Measurements from ENCODE around the gene ARL8A. TPM values are rescaled to one million over a fixed set of nuclear protein-coding genes. Genes with fewer than 3 reads are reported as not detected.

ARL8A gene
- total RNA-seq, 4 donors from 2014 or later: 36.5 to 68.4 (median 41.3) TPM

DNA sequence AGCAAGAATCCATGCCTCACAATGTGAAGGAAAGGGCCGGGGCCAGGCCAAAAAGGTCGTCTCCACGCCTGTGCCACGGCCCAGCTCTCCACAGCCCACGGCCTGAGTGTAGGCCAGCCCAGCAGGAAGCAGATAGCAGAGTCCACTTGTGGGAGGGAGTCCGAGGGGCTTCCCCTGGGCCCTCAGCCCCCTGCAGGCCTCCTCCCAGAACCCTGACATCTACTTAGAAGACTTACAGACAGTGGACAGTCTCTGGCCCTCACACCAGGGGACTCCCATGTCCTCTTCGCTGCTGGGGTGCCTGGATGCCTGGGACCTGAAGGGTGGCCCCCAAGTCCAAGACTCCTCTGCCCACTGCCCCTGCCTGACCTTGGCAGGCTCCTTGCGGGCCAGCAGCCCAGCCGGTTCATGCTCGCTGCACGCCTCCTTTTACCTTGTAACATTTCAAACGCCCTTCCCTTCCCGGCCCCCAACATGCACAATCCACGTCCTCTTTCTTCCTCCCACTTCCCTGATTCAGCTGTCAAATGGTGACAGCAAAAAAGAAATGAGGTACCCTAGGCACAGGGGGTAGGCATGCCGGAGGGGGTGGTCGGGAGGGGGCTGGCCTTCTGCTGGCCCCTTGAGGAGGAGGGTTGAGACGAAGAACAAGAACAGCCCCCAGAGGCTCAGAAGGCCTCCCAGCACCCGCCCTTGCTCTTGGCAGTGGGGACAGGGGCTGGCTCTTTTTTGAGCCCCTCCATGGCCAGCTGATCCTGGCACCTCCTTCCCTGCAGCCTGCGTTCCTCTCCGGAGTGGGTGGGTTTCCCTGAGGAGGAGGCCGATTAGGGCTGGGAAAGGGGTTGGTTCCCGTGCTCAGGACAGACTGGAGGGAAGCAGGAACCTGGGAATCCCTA is 16.9 kb upstream of the ARL8A start:
- intact Hi-C loops (cut with DNase I; ENCODE audit: low total_unique reads): no loop called here
- WGBS, 2 donors: 70 to 84% methylated on average over 21 of the region's 22 CpGs
- TF ChIP-seq, protein P1, sequence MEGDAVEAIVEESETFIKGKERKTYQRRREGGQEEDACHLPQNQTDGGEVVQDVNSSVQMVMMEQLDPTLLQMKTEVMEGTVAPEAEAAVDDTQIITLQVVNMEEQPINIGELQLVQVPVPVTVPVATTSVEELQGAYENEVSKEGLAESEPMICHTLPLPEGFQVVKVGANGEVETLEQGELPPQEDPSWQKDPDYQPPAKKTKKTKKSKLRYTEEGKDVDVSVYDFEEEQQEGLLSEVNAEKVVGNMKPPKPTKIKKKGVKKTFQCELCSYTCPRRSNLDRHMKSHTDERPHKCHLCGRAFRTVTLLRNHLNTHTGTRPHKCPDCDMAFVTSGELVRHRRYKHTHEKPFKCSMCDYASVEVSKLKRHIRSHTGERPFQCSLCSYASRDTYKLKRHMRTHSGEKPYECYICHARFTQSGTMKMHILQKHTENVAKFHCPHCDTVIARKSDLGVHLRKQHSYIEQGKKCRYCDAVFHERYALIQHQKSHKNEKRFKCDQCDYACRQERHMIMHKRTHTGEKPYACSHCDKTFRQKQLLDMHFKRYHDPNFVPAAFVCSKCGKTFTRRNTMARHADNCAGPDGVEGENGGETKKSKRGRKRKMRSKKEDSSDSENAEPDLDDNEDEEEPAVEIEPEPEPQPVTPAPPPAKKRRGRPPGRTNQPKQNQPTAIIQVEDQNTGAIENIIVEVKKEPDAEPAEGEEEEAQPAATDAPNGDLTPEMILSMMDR (IDR thresholded peaks at IDR 0.05): no peak
- no peak for TF ChIP-seq POLR2A (IDR thresholded peaks at IDR 0.05)
- DNase-seq (ENCODE audit: low spot score in 2 of 2): no peak
- no peak overlapping the region for H3K4me3 ChIP-seq (ENCODE audit: low read depth, poor library complexity, severe bottlenecking)

DNA sequence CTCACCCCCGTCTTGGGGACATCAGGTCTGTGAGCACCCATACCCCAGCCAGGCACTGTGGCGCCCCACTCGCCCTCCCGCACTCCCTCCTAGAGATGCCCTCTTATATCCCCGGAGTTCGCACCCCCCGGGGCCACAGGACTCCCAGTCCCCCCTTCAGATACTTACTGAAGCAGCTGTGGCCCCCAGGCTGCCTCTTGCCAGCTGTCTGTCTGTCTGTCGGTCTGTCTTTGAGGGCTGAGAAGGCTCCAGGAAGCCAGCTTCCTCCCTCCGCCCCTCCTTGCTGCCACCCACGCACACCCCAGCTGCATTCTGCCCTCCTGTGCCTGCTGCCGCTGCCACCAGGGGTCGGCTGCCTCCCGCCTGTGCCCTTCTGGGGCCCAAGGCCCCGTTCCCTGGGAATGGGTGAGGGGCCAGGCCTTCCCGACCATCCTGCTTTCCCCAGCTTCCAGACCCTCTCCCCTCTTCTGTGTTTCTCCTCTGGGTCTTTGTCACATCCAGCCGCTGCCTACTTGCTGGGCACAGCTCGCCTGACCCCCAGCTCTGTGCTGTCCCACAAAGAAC is 15.9 kb upstream of the ARL8A start, which contains the start of gene PTPN7:
TSS of gene PTPN7 (minus strand) at position 226 of the 564 bp plus-strand sequence. CDS start 1,200 bp downstream, outside the sequence.
- TF ChIP-seq, protein P1 (IDR thresholded peaks at IDR 0.05): no peak
- TF ChIP-seq POLR2A (IDR thresholded peaks at IDR 0.05): no peak
- no peak for DNase-seq (ENCODE audit: low spot score in 2 of 2)
- H3K4me3 ChIP-seq (ENCODE audit: low read depth, poor library complexity, severe bottlenecking): no peak within 1 kb of the TSS
- 75 to 79% methylated on average over 17 of the region's 17 CpGs for WGBS, 2 donors
- intact Hi-C loops (cut with DNase I; ENCODE audit: low total_unique reads): no loop called here

DNA sequence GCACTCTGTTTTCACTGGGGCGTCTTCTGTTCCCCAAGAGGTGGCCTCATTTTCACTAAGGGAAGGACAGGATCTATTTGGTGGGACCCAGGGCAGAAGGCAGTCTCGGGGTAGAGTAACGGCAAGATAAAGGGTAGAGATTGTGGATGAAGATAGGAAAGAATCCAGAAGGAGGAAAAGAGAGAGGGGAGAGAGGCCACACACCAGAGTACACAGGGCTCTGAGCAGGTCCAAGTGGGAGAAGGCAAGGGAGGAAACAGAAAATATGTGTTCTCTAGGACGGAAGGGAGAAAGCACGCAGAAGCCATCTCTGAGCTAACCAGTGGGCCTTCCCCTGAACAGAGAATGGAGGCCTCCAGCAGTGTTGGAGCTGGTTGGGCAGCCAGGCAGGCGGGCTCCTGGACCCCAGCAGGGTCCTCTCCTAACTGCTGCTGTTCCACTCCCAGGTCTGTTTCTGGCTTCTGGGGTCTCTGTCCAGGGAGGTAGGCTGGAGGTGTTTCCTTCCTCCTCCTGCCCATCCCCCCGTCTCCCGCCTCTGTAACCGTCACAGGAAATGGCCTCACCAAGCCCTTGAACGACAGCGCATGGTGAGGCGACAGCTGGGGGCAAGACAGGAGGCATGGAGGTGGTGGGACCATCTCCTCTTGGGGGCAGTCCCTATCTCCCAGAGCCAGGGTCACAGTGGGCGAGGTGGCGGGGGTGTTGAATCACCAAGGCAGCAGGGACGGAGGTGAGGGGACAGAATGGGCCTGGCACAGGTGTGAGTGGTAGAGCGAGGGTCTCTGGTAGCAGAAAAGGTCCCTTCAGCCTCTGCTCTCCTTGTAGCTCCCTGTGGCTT is 15.2 kb upstream of the ARL8A start:
- H3K4me3 ChIP-seq (ENCODE audit: low read depth, poor library complexity, severe bottlenecking): no peak overlapping the region
- WGBS, 2 donors: 77 to 93% methylated on average over 16 of the region's 16 CpGs
- intact Hi-C loops (cut with DNase I; ENCODE audit: low total_unique reads): no loop called here
- TF ChIP-seq, protein P1 (IDR thresholded peaks at IDR 0.05): no peak
- TF ChIP-seq POLR2A (IDR thresholded peaks at IDR 0.05): no peak
- DNase-seq (ENCODE audit: low spot score in 2 of 2): no peak

DNA sequence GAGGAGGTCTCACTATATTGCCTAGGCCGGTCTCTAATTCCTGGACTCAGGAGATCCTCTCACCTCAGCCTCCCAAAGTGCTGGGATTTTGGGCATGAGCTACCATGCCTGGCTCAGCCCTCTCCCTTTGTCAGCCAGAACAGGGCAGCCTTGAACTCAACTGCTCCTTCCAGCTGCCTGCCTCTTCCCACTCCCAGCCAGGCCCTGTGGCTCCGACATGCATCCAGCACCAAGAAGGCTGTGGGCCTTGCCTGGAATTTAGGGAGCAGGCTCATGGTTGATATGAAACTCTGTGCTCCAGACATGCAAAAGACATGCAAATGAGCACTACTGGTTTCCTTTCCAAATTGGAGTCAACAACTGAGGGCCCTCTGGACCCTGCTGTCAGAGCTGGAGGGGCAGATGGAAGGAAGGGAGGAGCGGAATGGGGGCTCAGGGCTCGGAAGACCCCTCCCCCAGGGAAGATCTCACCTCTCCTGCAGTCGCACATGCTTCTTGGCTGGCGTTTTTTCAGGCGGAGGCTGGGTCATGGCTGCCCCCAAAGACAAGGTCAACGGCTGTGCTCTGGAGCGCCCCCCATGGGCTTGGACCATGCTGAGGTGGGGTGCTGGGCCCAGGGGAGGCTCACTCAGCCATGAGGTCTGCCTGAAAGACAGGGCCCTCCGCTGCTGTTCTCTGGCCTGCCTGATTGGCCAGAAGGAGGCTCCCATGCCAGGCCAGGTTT is 14.4 kb upstream of the ARL8A start:
- 74 to 88% methylated on average over 8 to 10 of the region's 10 CpGs for WGBS, 2 donors
- no peak overlapping the region for H3K4me3 ChIP-seq (ENCODE audit: low read depth, poor library complexity, severe bottlenecking)
- TF ChIP-seq, protein P1 (IDR thresholded peaks at IDR 0.05): no peak
- no peak for TF ChIP-seq POLR2A (IDR thresholded peaks at IDR 0.05)
- intact Hi-C loops (cut with DNase I; ENCODE audit: low total_unique reads): no loop called here
- DNase-seq (ENCODE audit: low spot score in 2 of 2): no peak

DNA sequence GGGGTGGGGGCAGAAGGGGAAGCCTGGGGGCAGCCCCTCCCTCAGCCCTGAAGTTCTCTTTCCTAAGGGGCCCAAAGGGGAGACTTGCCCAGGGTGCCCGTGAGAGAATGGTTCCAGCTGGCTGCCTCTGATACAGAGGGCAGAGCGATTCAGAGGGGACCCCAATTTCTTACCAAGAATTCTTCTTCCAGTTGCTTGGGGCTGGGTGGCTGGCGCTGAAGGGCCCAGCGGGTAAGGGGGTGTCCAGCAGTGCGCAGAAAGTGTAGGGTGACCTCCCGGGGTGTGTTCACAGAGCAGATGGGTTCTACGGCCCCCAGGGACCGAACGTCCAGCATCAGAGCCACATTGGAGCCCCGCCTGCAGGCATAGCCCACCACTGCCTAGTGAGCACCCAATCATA is 13.4 kb upstream of the ARL8A start:
- TF ChIP-seq, protein P1 (IDR thresholded peaks at IDR 0.05): no peak
- TF ChIP-seq POLR2A (IDR thresholded peaks at IDR 0.05): no peak
- intact Hi-C loops (cut with DNase I; ENCODE audit: low total_unique reads): no loop called here
- 93 to 95% methylated on average over 9 to 10 of the region's 10 CpGs for WGBS, 2 donors
- H3K4me3 ChIP-seq (ENCODE audit: low read depth, poor library complexity, severe bottlenecking): no peak overlapping the region
- no peak for DNase-seq (ENCODE audit: low spot score in 2 of 2)

Measured in lower leg skin (tissue), 4 donors.